Measurements from ENCODE around the gene DYNC1H1. TPM values are rescaled to one million over a fixed set of nuclear protein-coding genes. Genes with fewer than 3 reads are reported as not detected.
A peak's percentile ranks its signal among the peaks of the same experiment; 100 is the strongest.

The DYNC1H1 gene
- total and polyA plus RNA-seq, 2 experiments from 2014 or later, result 179 to 635 TPM

DNA sequence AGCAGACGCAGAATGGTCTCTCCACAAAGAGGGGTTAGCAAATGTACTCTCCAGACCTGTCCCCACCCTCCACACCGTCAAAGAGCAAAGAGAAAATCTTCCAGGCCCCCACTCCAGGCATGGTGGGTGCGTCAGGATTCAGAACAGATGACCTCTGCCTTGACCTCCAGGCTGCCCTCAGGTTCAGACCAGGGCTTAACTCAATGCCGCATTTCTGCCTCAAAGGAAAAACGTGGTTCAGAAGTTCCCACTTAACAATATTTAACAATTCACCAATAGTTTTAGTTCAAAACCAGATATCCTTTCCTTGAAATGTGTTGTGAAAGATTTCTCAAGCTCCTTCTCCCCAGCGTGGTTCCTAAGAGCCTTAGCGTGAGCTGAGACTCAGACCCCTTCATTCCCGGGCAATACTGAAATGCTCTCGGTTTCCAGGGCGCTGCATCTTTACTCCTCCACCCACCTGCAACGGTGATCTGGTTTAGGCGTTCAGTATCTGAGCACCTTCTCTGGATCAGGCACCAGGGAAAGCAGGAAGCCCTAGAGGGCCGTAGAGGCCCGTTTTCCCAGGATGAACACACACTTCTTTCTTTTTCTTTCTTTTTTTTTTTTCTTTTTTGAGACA lies 99.5 kb downstream of the DYNC1H1 start:
- no peaks in the 10 kb centered on the region for H3K9me2 ChIP-seq (ENCODE audit: insufficient read depth)
- Mint-ChIP-seq H3K4me1 (peaks cover 5% of the 10 kb centered on the region; the same call in 2 of the 3 replicates), H3K9me3 (no peaks in the 10 kb centered on the region; the same call in 2 of the 3 replicates), H3K27me3 (ENCODE audit: insufficient read depth, low read depth, poor library complexity) (peaks cover 2% of the 10 kb centered on the region), H3K36me3 (ENCODE audit: low read depth) (no peaks in the 10 kb centered on the region), H3K4me3 (no peak overlapping the region; the same call in 2 of the 3 replicates), H3K27ac (no peak overlapping the region)
- ATAC-seq, result peak; percentile 28
- H3K36me3 ChIP-seq (ENCODE audit: insufficient read depth), result no peaks in the 10 kb centered on the region
- H3K4me2 ChIP-seq, result peak overlapping the region; percentile 74
- peak; percentile 24 for DNase-seq (ENCODE audit: low spot score)
- H2AFZ ChIP-seq, result peak overlapping the region; percentile 96
- TF ChIP-seq EZH2 (IDR thresholded peaks at IDR 0.05; ENCODE audit: low read depth, unreplicated experiment) (no peak), ZNF331 (CRISPR knock-in tag; IDR thresholded peaks at IDR 0.05; ENCODE audit: low read depth) (no peak), STAT1 (IDR thresholded peaks at IDR 0.05; ENCODE audit: unreplicated experiment) (no peak), EZH2phosphoT487 (IDR thresholded peaks at IDR 0.05; ENCODE audit: unreplicated experiment) (no peak), ZNF114 (CRISPR knock-in tag; IDR thresholded peaks at IDR 0.05) (no peak), CTCF (conservative IDR thresholded peaks at IDR 0.05; ENCODE audit: low read depth in 2 of 2) (no peak), CREB1 (CRISPR knock-in tag; IDR thresholded peaks at IDR 0.05; ENCODE audit: low read depth) (no peak), NANOG (IDR thresholded peaks at IDR 0.05; ENCODE audit: borderline replicate concordance) (no peak), POLR2AphosphoS5 (IDR thresholded peaks at IDR 0.05; ENCODE audit: low read depth) (no peak), JUNB (IDR thresholded peaks at IDR 0.05; ENCODE audit: unreplicated experiment) (no peak)
- TF ChIP-seq, protein P1, sequence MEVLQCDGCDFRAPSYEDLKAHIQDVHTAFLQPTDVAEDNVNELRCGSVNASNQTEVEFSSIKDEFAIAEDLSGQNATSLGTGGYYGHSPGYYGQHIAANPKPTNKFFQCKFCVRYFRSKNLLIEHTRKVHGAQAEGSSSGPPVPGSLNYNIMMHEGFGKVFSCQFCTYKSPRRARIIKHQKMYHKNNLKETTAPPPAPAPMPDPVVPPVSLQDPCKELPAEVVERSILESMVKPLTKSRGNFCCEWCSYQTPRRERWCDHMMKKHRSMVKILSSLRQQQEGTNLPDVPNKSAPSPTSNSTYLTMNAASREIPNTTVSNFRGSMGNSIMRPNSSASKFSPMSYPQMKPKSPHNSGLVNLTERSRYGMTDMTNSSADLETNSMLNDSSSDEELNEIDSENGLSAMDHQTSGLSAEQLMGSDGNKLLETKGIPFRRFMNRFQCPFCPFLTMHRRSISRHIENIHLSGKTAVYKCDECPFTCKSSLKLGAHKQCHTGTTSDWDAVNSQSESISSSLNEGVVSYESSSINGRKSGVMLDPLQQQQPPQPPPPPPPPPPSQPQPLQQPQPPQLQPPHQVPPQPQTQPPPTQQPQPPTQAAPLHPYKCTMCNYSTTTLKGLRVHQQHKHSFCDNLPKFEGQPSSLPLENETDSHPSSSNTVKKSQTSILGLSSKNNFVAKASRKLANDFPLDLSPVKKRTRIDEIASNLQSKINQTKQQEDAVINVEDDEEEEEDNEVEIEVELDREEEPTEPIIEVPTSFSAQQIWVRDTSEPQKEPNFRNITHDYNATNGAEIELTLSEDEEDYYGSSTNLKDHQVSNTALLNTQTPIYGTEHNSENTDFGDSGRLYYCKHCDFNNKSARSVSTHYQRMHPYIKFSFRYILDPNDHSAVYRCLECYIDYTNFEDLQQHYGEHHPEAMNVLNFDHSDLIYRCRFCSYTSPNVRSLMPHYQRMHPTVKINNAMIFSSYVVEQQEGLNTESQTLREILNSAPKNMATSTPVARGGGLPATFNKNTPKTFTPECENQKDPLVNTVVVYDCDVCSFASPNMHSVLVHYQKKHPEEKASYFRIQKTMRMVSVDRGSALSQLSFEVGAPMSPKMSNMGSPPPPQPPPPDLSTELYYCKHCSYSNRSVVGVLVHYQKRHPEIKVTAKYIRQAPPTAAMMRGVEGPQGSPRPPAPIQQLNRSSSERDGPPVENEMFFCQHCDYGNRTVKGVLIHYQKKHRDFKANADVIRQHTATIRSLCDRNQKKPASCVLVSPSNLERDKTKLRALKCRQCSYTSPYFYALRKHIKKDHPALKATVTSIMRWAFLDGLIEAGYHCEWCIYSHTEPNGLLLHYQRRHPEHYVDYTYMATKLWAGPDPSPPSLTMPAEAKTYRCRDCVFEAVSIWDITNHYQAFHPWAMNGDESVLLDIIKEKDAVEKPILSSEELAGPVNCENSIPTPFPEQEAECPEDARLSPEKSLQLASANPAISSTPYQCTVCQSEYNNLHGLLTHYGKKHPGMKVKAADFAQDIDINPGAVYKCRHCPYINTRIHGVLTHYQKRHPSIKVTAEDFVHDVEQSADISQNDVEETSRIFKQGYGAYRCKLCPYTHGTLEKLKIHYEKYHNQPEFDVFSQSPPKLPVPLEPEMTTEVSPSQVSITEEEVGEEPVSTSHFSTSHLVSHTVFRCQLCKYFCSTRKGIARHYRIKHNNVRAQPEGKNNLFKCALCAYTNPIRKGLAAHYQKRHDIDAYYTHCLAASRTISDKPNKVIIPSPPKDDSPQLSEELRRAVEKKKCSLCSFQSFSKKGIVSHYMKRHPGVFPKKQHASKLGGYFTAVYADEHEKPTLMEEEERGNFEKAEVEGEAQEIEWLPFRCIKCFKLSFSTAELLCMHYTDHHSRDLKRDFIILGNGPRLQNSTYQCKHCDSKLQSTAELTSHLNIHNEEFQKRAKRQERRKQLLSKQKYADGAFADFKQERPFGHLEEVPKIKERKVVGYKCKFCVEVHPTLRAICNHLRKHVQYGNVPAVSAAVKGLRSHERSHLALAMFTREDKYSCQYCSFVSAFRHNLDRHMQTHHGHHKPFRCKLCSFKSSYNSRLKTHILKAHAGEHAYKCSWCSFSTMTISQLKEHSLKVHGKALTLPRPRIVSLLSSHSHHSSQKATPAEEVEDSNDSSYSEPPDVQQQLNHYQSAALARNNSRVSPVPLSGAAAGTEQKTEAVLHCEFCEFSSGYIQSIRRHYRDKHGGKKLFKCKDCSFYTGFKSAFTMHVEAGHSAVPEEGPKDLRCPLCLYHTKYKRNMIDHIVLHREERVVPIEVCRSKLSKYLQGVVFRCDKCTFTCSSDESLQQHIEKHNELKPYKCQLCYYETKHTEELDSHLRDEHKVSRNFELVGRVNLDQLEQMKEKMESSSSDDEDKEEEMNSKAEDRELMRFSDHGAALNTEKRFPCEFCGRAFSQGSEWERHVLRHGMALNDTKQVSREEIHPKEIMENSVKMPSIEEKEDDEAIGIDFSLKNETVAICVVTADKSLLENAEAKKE (CRISPR knock-in tag; IDR thresholded peaks at IDR 0.05), result no peak
- TF ChIP-seq, protein P2, sequence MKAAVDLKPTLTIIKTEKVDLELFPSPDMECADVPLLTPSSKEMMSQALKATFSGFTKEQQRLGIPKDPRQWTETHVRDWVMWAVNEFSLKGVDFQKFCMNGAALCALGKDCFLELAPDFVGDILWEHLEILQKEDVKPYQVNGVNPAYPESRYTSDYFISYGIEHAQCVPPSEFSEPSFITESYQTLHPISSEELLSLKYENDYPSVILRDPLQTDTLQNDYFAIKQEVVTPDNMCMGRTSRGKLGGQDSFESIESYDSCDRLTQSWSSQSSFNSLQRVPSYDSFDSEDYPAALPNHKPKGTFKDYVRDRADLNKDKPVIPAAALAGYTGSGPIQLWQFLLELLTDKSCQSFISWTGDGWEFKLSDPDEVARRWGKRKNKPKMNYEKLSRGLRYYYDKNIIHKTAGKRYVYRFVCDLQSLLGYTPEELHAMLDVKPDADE (IDR thresholded peaks at IDR 0.05), result no peak
- TF ChIP-seq, protein P3, sequence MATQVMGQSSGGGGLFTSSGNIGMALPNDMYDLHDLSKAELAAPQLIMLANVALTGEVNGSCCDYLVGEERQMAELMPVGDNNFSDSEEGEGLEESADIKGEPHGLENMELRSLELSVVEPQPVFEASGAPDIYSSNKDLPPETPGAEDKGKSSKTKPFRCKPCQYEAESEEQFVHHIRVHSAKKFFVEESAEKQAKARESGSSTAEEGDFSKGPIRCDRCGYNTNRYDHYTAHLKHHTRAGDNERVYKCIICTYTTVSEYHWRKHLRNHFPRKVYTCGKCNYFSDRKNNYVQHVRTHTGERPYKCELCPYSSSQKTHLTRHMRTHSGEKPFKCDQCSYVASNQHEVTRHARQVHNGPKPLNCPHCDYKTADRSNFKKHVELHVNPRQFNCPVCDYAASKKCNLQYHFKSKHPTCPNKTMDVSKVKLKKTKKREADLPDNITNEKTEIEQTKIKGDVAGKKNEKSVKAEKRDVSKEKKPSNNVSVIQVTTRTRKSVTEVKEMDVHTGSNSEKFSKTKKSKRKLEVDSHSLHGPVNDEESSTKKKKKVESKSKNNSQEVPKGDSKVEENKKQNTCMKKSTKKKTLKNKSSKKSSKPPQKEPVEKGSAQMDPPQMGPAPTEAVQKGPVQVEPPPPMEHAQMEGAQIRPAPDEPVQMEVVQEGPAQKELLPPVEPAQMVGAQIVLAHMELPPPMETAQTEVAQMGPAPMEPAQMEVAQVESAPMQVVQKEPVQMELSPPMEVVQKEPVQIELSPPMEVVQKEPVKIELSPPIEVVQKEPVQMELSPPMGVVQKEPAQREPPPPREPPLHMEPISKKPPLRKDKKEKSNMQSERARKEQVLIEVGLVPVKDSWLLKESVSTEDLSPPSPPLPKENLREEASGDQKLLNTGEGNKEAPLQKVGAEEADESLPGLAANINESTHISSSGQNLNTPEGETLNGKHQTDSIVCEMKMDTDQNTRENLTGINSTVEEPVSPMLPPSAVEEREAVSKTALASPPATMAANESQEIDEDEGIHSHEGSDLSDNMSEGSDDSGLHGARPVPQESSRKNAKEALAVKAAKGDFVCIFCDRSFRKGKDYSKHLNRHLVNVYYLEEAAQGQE (IDR thresholded peaks at IDR 0.05; ENCODE audit: unreplicated experiment), result no peak
- peak overlapping the region; percentile 34; the same call in 1 of the 2 replicates for H3K4me3 ChIP-seq
- H4K20me1 ChIP-seq (replicated peaks; ENCODE audit: insufficient read depth), result no peaks in the 10 kb centered on the region
- no peaks in the 10 kb centered on the region for H3K4me1 ChIP-seq (ENCODE audit: insufficient read depth)
- H3F3A ChIP-seq (replicated peaks; ENCODE audit: low read depth), result 0 out of 2 replicates have a peak, but pooled peaks cover 3% of the 10 kb centered on the region
- no peaks in the 10 kb centered on the region for H3K27me3 ChIP-seq (ENCODE audit: insufficient read depth)
- H3K79me2 ChIP-seq (replicated peaks; ENCODE audit: insufficient read depth), result no peaks in the 10 kb centered on the region
- peak overlapping the region; percentile 26; the same call in 1 of the 2 replicates for H3K27ac ChIP-seq (ENCODE audit: low read depth)
